IPS-NIHi7 (cell line): ENCODE measurements around the gene FKBP2.

Experiments used
- DNase-seq: peaks from one replicate; pipeline ENCODE4 v3.0.0; 2012; ENCODE audit warnings: mixed read lengths; ENCODE audit errors: extremely low spot score

Gene FKBP2

GRCh38 chr11:64240435-64241240 lies at the start of gene FKBP2:
Gene FKBP2 (plus strand): TSS chr11:64241095. CDS start chr11:64242388, 1,293 bp downstream.
- DNase-seq, result peak; percentile 92

GRCh38 chr11:64192434-64192833 lies 48.5 kb upstream of the FKBP2 start:
- no peak for DNase-seq

DNA sequence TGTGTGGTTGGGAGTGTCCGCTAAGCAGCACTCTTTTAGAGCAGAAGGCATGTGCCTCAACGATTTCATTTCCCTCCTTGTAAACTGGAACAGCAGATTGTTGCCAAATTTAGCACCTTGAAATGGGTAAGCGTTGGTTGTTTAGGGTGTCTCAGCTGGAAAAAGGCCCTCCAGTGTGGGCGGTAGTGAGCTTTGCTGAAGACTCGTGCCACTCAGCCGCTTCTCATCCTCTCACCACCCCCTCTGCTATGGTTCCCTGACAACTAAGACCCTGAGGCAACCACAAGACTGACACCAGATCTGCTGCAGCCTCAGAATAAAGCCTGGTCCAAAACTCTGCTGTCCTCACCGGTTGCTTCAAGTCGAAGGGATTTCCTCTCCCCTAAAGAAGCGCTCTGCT lies 44.3 kb upstream of the FKBP2 start:
- no peak for DNase-seq

DNA sequence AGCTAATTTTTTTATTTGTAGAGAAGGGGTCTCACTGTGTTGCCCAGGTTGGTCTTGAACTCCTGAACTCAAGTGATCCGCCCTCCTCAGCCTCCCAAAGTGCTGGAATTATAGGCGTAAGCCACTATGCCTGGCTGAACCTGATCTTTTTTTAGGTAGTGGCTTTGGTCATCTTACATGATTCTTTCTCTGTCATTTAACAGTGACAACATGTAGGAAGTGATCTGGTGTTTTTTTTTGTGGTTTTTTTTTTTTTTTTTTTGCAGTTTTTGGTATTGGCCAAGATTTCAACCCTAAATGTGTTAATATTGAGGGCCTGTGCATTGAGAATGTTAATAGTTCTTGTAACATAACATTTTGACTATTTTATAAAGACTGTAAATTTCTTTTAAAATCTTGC lies 42.4 kb upstream of the FKBP2 start:
- DNase-seq, result no peak

DNA sequence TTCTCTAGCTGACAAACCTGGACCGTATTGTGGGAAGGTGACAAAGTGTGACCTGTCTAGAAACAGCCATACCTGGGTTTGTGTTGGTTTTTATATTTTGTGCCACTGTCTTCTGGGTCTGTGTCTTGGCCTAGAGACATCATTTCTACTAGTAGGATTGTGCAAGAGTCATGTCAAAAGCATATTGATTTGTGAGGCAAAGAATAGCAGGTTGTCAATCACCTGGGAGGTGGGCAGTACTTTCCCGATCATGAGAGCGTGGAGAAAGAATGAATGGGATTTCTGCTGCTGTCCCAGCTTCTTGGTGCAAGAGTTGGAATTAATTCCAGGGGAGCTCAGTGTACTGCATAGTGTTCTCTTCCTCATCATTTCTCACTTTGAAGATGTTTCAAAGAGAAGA lies 39.4 kb upstream of the FKBP2 start:
- no peak for DNase-seq

- DNase-seq, result no peak
Measured at GRCh38 chr11:64202992-64203391, 37.9 kb upstream of the FKBP2 start.

- DNase-seq, result no peak
Measured at GRCh38 chr11:64203421-64204079, 37.3 kb upstream of the FKBP2 start.

- no peak for DNase-seq
Measured at GRCh38 chr11:64204080-64204440, 36.8 kb upstream of the FKBP2 start.

DNA sequence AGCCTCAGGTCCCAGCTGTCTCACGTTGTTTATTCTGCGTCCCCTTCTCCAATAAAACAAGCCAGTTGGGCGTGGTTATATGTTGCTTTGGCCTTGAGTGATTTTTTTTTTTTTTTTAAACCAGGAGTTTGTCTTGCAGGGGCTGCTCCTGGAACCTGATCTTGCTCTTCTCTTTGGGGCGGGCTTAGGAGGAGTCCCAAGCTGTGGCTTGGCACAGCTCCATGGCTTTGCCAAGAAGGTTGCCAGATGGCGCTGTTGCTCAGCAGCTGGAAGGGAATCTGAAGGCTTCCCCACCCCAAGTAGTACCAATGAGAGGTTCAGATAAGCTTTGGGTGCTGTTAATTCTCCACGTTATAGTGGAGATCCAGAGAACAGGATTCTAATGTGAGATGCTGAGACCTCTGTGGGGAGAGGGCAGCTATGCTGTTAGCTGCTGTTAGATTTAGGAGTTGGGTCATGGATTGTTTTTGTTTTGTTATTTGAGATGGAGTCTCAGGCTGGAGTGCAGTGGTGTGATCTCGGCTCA lies 36.4 kb upstream of the FKBP2 start:
- DNase-seq, result peak; percentile 91

GRCh38 chr11:64206457-64207255 lies 34.2 kb upstream of the FKBP2 start, which contains the start of gene FERMT3:
Gene FERMT3 (plus strand): TSS chr11:64206721. CDS start chr11:64207365, 644 bp downstream.
- no peak for DNase-seq

- DNase-seq, result no peak
Measured at GRCh38 chr11:64207256-64208085, 33.4 kb upstream of the FKBP2 start.

- DNase-seq, result no peak
Measured at GRCh38 chr11:64208086-64208795, 32.7 kb upstream of the FKBP2 start.

DNA sequence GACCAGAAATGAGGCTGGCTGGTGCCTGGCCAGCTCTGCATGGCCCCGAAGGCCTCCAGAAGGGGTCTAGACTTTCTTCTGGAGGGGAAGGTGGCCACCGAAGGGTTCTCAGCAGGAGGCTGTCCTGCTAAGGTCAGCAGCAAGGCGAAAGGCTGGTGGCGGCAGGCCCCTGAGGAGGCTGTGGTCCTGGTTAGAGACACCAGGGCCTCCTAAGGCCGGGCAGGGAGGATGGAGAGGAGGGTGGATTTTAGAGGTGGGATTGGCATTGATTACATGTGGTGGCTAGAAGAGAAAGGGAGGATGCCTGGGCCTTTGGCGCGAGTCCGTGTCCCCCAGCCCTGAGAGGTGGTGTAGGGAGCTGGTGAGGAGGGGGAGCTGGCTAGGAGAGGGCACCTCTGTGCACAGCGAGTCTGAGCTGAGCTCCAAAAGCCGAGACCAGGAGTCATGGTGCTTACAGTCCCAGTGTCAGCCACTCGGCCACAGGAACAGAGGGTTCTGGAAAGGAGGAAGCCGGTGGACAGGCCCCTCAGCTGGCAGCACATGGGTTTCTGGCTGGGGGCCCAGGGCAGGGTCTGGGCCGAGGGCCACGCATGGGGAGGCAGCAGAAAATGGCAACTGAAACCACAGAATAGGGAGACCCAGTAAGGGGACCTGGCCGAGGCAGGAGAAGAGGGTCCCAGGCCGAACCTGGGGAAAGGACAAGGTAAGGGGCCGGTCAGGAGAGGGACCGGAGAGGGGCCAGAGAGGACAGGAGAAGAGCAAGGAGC lies 31.9 kb upstream of the FKBP2 start:
- no peak for DNase-seq

DNA sequence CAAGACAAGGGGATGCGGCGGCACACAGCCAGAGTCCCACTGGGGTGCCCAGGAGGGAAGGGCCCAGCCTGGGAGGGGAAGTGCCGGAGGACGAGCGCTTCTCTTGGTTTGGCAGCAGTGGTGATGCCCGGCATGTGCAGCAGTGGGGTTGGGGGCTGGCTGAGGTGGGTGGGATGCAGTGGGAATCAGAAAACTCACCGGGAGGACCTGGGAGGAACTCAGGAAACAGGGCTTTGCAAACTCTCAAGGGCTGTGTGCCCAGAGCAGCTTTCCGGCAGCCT lies 31.4 kb upstream of the FKBP2 start:
- DNase-seq, result no peak

- DNase-seq, result no peak
Measured at GRCh38 chr11:64210301-64211020, 30.4 kb upstream of the FKBP2 start.

DNA sequence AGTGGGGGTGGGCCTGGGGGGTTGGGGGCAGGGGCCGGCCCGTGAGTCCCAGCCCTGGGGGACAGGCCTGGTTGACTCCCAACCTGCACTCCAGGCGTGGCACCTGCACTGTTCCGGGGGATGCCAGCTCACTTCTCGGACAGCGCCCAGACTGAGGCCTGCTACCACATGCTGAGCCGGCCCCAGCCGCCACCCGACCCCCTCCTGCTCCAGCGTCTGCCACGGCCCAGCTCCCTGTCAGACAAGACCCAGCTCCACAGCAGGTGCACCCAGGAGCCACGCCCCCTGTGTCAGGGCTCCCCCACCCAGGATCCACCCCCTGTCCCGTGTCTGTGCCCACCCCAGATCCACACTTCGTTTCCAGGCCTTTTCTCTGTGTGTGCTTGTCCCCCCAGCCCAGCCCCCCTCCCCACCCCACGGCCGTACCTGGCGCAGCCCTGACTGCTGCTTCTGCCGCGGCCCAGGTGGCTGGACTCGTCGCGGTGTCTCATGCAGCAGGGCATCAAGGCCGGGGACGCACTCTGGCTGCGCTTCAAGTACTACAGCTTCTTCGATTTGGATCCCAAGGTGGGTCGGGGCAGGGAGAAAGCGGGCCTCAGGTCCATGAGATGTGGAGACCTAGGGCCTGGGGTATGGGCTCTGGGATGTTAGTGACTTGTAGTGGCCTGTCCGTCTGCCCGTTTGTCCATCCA lies 29.6 kb upstream of the FKBP2 start:
- DNase-seq, result no peak

GRCh38 chr11:64216879-64217278 lies 24.0 kb upstream of the FKBP2 start:
- DNase-seq, result no peak

- no peak for DNase-seq
Measured at GRCh38 chr11:64218628-64219353, 22.1 kb upstream of the FKBP2 start.
